GM18526 (cell line): ENCODE data around the gene SUN5.

Experiments used
- POLR2A ChIP-seq: IDR thresholded peaks from 3 replicates; pipeline ENCODE4 v1.6.1; 2011; ENCODE audit not compliant: insufficient read length; ENCODE audit errors: extremely low read depth

The SUN5 gene

DNA sequence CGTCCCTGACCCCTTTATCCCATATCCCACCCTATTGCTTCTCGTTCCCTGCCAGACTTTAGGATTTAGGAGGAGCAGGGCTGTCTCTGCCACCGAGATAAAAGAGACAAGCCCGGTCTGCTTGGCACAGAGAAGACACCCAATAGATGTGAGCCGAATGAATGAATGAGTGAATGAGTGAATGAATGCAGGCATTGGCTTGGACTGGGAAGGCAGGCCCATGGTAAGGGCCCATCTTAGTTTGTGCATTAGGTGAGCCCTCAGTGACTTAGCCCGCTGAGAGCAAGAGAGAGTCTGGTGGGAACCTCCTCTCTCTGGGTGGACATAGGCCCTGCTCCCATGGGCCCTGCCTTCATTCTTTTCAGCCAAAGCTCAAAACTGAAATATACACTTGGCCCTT lies 26.3 kb upstream of the SUN5 start:
- no peak for TF ChIP-seq POLR2A

DNA sequence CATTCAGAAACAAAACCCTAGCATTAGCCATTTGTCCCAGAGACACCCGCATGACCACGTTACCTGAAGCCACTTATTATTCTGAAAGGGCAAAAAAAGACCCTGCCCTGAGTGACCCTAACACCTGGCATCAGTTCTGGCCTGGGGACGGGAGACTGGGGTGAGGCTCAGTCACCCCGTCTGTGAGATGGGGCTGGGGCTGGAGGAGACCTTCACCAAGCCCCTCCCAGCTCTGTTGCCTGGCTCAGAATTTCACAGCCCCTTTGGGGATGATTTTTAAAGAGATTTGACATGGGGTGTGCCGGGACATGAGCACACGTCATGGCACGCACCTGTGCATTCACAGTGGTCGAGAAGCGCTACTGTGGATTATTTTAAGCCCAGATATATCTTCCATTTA lies 25.8 kb upstream of the SUN5 start:
- no peak for TF ChIP-seq POLR2A

- no peak for TF ChIP-seq POLR2A
Observed at GRCh38 chr20:33028875-33029274, 24.6 kb upstream of the SUN5 start.

GRCh38 chr20:33027769-33028751 lies 23.8 kb upstream of the SUN5 start:
- TF ChIP-seq POLR2A, result no peak

DNA sequence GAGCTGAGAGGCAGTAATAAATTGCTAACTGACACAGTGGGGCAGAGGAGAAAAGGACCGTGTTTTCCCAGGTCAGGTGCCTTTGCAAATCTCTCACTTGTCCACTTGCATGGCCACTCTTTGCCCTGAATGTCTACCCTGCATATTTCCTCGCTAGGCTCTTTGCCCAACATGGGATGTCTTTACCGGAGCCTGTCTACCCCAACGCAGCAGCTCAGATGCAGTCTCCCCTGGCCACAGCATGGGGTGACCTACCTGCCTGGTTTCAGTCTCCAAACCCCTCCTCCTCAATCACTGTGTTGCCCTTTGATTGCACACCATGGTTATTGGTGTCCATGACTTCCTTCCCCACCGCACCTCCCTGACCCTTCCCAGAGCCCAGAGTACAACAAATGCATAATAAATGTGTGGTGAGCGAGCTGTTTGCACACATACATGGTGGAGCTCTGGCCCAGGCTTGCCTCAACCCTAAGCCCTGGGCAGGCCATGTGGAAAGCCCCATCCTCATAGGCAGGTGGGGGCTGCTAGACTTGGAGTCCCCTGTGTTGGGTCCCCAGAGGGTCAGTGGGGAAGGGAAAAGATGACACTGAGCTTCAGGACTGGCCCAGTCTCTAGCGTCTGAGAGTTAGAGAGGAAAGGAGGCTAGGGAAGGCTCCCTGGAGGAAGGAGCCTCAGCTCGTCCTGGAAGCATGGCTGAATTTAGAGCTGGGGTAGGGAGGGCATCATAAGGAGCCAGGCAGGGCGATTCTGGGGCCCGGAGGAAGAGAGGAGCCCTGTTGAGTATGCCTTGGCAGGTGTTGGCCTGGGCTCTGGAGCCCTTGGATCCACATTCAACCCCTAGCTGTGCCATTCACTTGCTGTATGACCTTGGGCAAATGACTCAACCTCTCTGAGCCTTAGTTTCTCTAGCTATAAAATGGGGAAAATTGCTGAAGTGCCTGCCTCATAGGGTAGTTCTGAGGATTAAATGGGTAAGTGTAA lies 22.8 kb upstream of the SUN5 start:
- TF ChIP-seq POLR2A, result no peak

- TF ChIP-seq POLR2A, result no peak
Observed at GRCh38 chr20:33026072-33026778, 22.0 kb upstream of the SUN5 start.

DNA sequence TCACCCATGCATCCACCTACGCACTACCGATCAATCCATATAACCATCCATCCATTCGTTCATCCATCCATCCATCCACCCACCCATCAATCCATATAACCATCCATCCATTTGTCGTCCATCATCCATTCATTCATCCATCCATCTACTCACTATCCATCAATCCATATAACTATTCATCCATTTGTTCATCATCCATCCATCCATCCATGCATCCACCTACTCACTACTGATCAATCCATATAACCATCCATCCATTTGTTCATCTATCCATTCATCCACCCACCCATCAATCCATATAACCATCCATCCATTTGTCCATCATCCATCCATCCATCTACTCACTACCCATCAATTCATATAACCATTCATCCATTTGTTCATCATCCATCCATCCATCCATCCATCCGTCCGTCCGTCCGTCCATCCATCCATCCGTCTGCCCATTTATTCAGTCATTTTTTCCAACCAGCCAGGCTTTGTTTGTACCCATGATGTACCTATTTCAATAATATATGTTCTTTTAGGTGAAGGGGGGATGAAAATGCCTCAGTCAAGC lies 21.2 kb upstream of the SUN5 start:
- TF ChIP-seq POLR2A, result no peak

DNA sequence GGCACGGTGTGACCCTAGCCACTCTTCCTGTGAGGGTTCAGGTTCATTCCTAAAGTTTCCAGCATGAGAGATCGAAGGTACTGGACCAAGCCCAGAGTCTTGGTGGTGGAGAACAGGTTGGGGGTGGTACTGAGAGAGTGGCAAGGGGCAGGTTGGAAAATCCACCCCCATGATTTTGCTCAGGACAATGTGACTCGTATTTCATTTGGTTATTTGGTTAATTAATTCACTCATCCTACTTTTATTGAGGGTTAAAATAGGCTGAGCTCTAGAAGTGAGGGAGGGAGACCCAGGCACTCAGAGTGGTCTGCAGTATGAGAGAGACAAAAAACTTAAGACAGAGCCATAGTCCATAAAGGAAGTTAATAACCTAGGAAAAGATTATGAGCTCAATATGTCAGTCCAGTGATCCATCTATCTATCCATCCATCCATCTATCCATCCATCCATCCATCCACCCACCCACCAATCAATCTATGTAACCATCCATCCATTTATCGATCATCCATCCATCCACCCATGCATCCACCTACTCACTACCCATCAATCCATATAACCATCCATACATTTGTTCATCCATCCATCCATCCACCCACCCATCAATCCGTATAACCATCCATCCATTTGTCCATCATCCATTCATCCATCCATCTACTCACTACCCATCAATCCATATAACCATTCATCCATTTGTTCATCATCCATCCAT lies 20.5 kb upstream of the SUN5 start:
- TF ChIP-seq POLR2A, result no peak

DNA sequence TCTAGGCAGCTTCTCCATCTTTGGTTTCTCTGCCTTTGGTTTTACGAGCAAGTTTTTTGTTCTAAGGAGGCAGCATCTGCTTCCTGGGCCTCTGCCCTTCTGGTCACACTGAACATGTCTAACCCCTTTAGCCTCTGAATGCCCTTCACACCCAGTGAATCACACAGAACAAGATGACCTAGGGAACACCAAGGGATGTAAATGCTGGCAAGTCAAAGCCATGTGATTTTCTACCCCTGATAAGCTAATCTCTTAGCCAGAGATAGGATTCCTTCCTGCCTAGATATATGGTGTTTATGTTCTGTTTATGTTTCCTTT lies 20.0 kb upstream of the SUN5 start:
- TF ChIP-seq POLR2A, result no peak

- no peak for TF ChIP-seq POLR2A
Observed at GRCh38 chr20:33023439-33024242, 19.4 kb upstream of the SUN5 start.

- no peak for TF ChIP-seq POLR2A
Observed at GRCh38 chr20:33022694-33023438, 18.6 kb upstream of the SUN5 start.

- no peak for TF ChIP-seq POLR2A
Observed at GRCh38 chr20:33022289-33022688, 18.1 kb upstream of the SUN5 start.

- no peak for TF ChIP-seq POLR2A
Observed at GRCh38 chr20:33021879-33022278, 17.6 kb upstream of the SUN5 start.
